GM18868 (cell line): ENCODE results near the gene DIS3L2.
"Not testable (repeated sequence)": the region's sequence is repeated elsewhere in the genome, so short reads cannot be mapped to it uniquely, and the experiment has no call there.

Experiments used
- ATAC-seq: cut with Tn5 transposase; IDR thresholded peaks from one replicate; pipeline ENCODE4 v1.9.1; 2021; ENCODE audit warnings: mild to moderate bottlenecking, moderate library complexity; ENCODE audit not compliant: unreplicated experiment

DIS3L2 gene

GRCh38 chr2:232162187-232162586 lies 200.7 kb downstream of the DIS3L2 start:
- ATAC-seq: no peak

GRCh38 chr2:232170396-232170795 lies 208.9 kb downstream of the DIS3L2 start:
- no peak for ATAC-seq

GRCh38 chr2:232174662-232175061 lies 213.1 kb downstream of the DIS3L2 start:
- ATAC-seq: no peak

- not testable (repeated sequence) for ATAC-seq
Measured at GRCh38 chr2:232176587-232176986, 215.1 kb downstream of the DIS3L2 start.

GRCh38 chr2:232183279-232183678 lies 221.8 kb downstream of the DIS3L2 start:
- ATAC-seq: no peak

GRCh38 chr2:232184346-232184745 lies 222.8 kb downstream of the DIS3L2 start:
- no peak for ATAC-seq

GRCh38 chr2:232190796-232191195 lies 229.3 kb downstream of the DIS3L2 start:
- no peak for ATAC-seq

GRCh38 chr2:232195487-232195886 lies 234.0 kb downstream of the DIS3L2 start:
- ATAC-seq: no peak

- ATAC-seq: no peak
Measured at GRCh38 chr2:232196802-232197201, 235.3 kb downstream of the DIS3L2 start.

- ATAC-seq: no peak
Measured at GRCh38 chr2:232200195-232200594, 238.7 kb downstream of the DIS3L2 start.

- no peak for ATAC-seq
Measured at GRCh38 chr2:232203166-232203891, 241.8 kb downstream of the DIS3L2 start.

- no peak for ATAC-seq
Measured at GRCh38 chr2:232203936-232204335, 242.4 kb downstream of the DIS3L2 start.

GRCh38 chr2:232204457-232204931 lies 243.0 kb downstream of the DIS3L2 start:
- ATAC-seq: no peak

- no peak for ATAC-seq
Measured at GRCh38 chr2:232207174-232207573, 245.7 kb downstream of the DIS3L2 start.

GRCh38 chr2:232210306-232210705 lies 248.8 kb downstream of the DIS3L2 start:
- ATAC-seq: no peak

GRCh38 chr2:232211743-232212686 lies 250.5 kb downstream of the DIS3L2 start:
- ATAC-seq: peak; percentile 53

GRCh38 chr2:232213176-232213575 lies 251.7 kb downstream of the DIS3L2 start:
- no peak for ATAC-seq

- no peak for ATAC-seq
Measured at GRCh38 chr2:232214053-232214452, 252.5 kb downstream of the DIS3L2 start.

- ATAC-seq: no peak
Measured at GRCh38 chr2:232216028-232216427, 254.5 kb downstream of the DIS3L2 start.

GRCh38 chr2:232218778-232219495 lies 257.4 kb downstream of the DIS3L2 start:
- no peak for ATAC-seq

- ATAC-seq: no peak
Measured at GRCh38 chr2:232219496-232219870, 258.0 kb downstream of the DIS3L2 start.
